K562 (cell line): Measurements from ENCODE around the gene DNAJC18.
"Not testable (repeated sequence)": the region's sequence is repeated elsewhere in the genome, so short reads cannot be mapped to it uniquely, and the experiment has no call there.

ENCODE experiments used
- BCL6 ChIP-seq: fragments of 250-450 bp; sonication (Bioruptor Pico); IDR thresholded peaks from 2 replicates; pipeline ENCODE4 v1.4.0; 2020
- CTCF ChIP-seq, 3 experiments: IDR thresholded peaks in 2 of 3; conservative IDR thresholded peaks in 1 of 3; 2 replicates each; pipeline ENCODE4 v1.5.1; 2011 to 2012; ENCODE audit warnings: low read length in 3 of 3, mild to moderate bottlenecking in 3 of 3, control low read depth in 2 of 3, improper control_type of control experiment in 1 of 3, inconsistent platforms in 1 of 3, low read depth in 1 of 3, mixed read lengths in 1 of 3, moderate library complexity in 1 of 3; ENCODE audit not compliant: insufficient read depth in 2 of 3
- EZH2 ChIP-seq: IDR thresholded peaks from 2 replicates; pipeline ENCODE4 v1.6.1; 2012; ENCODE audit warnings: low read depth, mild to moderate bottlenecking, inconsistent platforms, low read length, borderline replicate concordance
- KAT7 ChIP-seq: sonication (generic); formaldehyde crosslinking; IDR thresholded peaks from 2 replicates; pipeline ENCODE4 v1.8.0; 2022; ENCODE audit warnings: missing genetic modification reagents, mild to moderate bottlenecking, borderline replicate concordance
- POLR2AphosphoS5 ChIP-seq: IDR thresholded peaks from 2 replicates; pipeline ENCODE4 v1.6.1; 2011; ENCODE audit warnings: mild to moderate bottlenecking, low read depth, low read length, moderate library complexity; ENCODE audit not compliant: control insufficient read depth, insufficient read depth
- POLR3A ChIP-seq: IDR thresholded peaks from 2 replicates; pipeline ENCODE4 v1.6.1; 2011; ENCODE audit warnings: borderline replicate concordance, mild to moderate bottlenecking, moderate library complexity; ENCODE audit not compliant: insufficient read length, insufficient read depth; ENCODE audit errors: extremely low read depth
- REST ChIP-seq, 2 experiments: fragments of 450-650 bp; formaldehyde crosslinking in 1 of 2; IDR thresholded peaks; 2 replicates each; pipeline versions ENCODE4 v1.4.0 to v1.6.1; 2014 to 2020; ENCODE audit warnings: mild to moderate bottlenecking in 2 of 2, borderline replicate concordance in 1 of 2, low read depth in 1 of 2
- RFX5 ChIP-seq: IDR thresholded peaks from 2 replicates; pipeline ENCODE4 v1.6.1; 2011; ENCODE audit warnings: low read depth, mild to moderate bottlenecking, improper control_type of control experiment, low read length
- TFAP4 ChIP-seq: sonication (generic); formaldehyde crosslinking; IDR thresholded peaks from 2 replicates; pipeline ENCODE4 v1.8.0; 2022; ENCODE audit warnings: missing genetic modification reagents, mild to moderate bottlenecking, moderate library complexity, borderline replicate concordance
- TSHZ1 ChIP-seq: fragments of 250-450 bp; sonication (Bioruptor Pico); IDR thresholded peaks from 2 replicates; pipeline ENCODE4 v1.4.0; 2020; ENCODE audit warnings: mild to moderate bottlenecking, moderate library complexity
- ZBTB33 ChIP-seq: sonication (generic); formaldehyde crosslinking; IDR thresholded peaks from 2 replicates; pipeline ENCODE4 v1.8.1; 2023; ENCODE audit warnings: mild to moderate bottlenecking, missing genetic modification reagents

- not testable (repeated sequence) for TF ChIP-seq POLR3A; RFX5; TSHZ1 (CRISPR knock-in tag); REST (IDR thresholded peaks at IDR 0.05; ENCODE audit: borderline replicate concordance); REST (CRISPR knock-in tag; IDR thresholded peaks at IDR 0.05; ENCODE audit: low read depth); POLR2AphosphoS5; TFAP4; ZBTB33 (CRISPR knock-in tag); KAT7 (CRISPR knock-in tag); BCL6 (CRISPR knock-in tag); CTCF (IDR thresholded peaks at IDR 0.05 in 2 of 3, conservative IDR thresholded peaks at IDR 0.05 in 1 of 3; ENCODE audit: insufficient read depth in 2 of 3, low read depth in 1 of 3, low read length in 3 of 3); EZH2
These were observed 40.4 kb upstream of the DNAJC18 start for GRCh38 chr5:139479729-139480128.
